Endothelial cell of umbilical vein (primary cell): Measurements from ENCODE around the gene P4HB. TPM values are rescaled to one million over a fixed set of nuclear protein-coding genes. Genes with fewer than 3 reads are reported as not detected.

Experiments
- BruUV-seq: library from RNA; stranded (reverse); fragments of 400-500 nt; replicated peaks from 2 replicates; lab custom pipeline; 2021; lab: Mats Ljungman, UMichigan
- CTCF ChIA-PET: fragments of 300-600, 350-600 bp; sonication (Branson Sonifier 250); formaldehyde crosslinking; loops from one replicate; lab custom pipeline; 2021; ENCODE audit warnings: antibody characterized with exemption, inconsistent platforms; lab: Charles Lee
- POLR2A ChIA-PET: fragments of 300-600, 350-600 bp; sonication (Branson Sonifier 250); formaldehyde crosslinking; loops from one replicate; lab custom pipeline; 2021; ENCODE audit warnings: antibody characterized with exemption, inconsistent platforms; lab: Charles Lee
- DNase-seq: peaks from one replicate; pipeline ENCODE4 v3.0.0-alpha.2; 2011; ENCODE audit warnings: low read depth, low spot score
- FAIRE-seq: peaks from 2 replicates; lab custom pipeline; 2011; peaks lifted over from hg19 to GRCh38; lab: Jason Lieb, UNC
- H2AFZ ChIP-seq: 2 replicates; pipeline ENCODE4 v1.6.0; 2012; ENCODE audit warnings: low read depth, low read length, control low read depth, inconsistent platforms
- H3K27ac ChIP-seq: 2 replicates; pipeline ENCODE4 v1.5.1; 2011; ENCODE audit warnings: low read depth, mild to moderate bottlenecking, control low read depth, low read length, moderate library complexity; ENCODE audit not compliant: insufficient read depth
- H3K27me3 ChIP-seq, 2 experiments: 2 replicates each; pipeline versions ENCODE4 v1.6.0 to v1.6.1; 2011; ENCODE audit warnings: low read length in 2 of 2, mixed read lengths in 1 of 2; ENCODE audit not compliant: control insufficient read depth in 2 of 2, insufficient read depth in 2 of 2
- H3K36me3 ChIP-seq, 2 experiments: 2 replicates in 1 of 2; 3 replicates in 1 of 2; pipeline ENCODE4 v1.5.1; 2011; ENCODE audit warnings: low read length in 2 of 2, mild to moderate bottlenecking in 1 of 2, moderate library complexity in 1 of 2; ENCODE audit not compliant: control insufficient read depth in 2 of 2, insufficient read depth in 2 of 2; ENCODE audit errors: extremely low read depth in 1 of 2
- H3K4me1 ChIP-seq: 3 replicates; pipeline ENCODE4 v1.5.1; 2011; ENCODE audit warnings: mild to moderate bottlenecking, low read length; ENCODE audit not compliant: control insufficient read depth, insufficient read depth; ENCODE audit errors: extremely low read depth
- H3K4me2 ChIP-seq: 2 replicates; pipeline ENCODE4 v1.6.1; 2011; ENCODE audit warnings: low read length, control low read depth, mixed read lengths; ENCODE audit not compliant: insufficient read depth
- H3K4me3 ChIP-seq, 3 experiments: fragments of 200-600 bp in 1 of 3; sonication (generic), shearing (Covaris generic) in 1 of 3; replicated peaks in 1 of 3; 2 replicates each; pipeline ENCODE4 v1.5.1; 2011 to 2016; ENCODE audit warnings: control low read depth in 3 of 3, low read length in 3 of 3, mild to moderate bottlenecking in 2 of 3, inconsistent platforms in 1 of 3, low read depth in 1 of 3, moderate library complexity in 1 of 3; ENCODE audit not compliant: insufficient read depth in 1 of 3
- H3K79me2 ChIP-seq: 2 replicates; pipeline ENCODE4 v1.6.0; 2012; ENCODE audit warnings: low read length, inconsistent platforms; ENCODE audit not compliant: control insufficient read depth, insufficient read depth
- H3K9ac ChIP-seq: replicated peaks from 2 replicates; pipeline ENCODE3; 2011; ENCODE audit warnings: low read length, control low read depth; ENCODE audit not compliant: insufficient read depth; ENCODE audit errors: extremely low read depth
- H3K9me1 ChIP-seq: replicated peaks from 3 replicates; pipeline ENCODE4 v1.6.0; 2011; ENCODE audit warnings: mild to moderate bottlenecking, low read length; ENCODE audit not compliant: control insufficient read depth, insufficient read depth; ENCODE audit errors: extremely low read depth
- H3K9me3 ChIP-seq: replicated peaks from 2 replicates; pipeline ENCODE4 v1.5.1; 2012; ENCODE audit warnings: low read length, inconsistent platforms; ENCODE audit not compliant: control insufficient read depth, insufficient read depth
- H4K20me1 ChIP-seq: replicated peaks from 2 replicates; pipeline ENCODE3; 2011; ENCODE audit warnings: mild to moderate bottlenecking, low read length; ENCODE audit not compliant: control insufficient read depth, insufficient read depth; ENCODE audit errors: extremely low read depth
- EZH2 ChIP-seq: IDR thresholded peaks from 2 replicates; pipeline ENCODE4 v1.6.1; 2012; ENCODE audit warnings: borderline replicate concordance, low read depth, mild to moderate bottlenecking, moderate library complexity, low read length, inconsistent platforms; ENCODE audit not compliant: severe bottlenecking
- GATA2 ChIP-seq: IDR thresholded peaks from 2 replicates; pipeline ENCODE4 v1.7.0; 2011; ENCODE audit warnings: low read depth, mild to moderate bottlenecking, moderate library complexity, mixed read lengths, low read length; ENCODE audit not compliant: insufficient read length, insufficient read depth
- JUN ChIP-seq: IDR thresholded peaks from 2 replicates; pipeline ENCODE4 v1.6.1; 2011; ENCODE audit warnings: borderline replicate concordance, low read depth; ENCODE audit not compliant: insufficient read length, insufficient read depth
- MAX ChIP-seq: IDR thresholded peaks from 2 replicates; pipeline ENCODE4 v1.6.1; 2011; ENCODE audit not compliant: insufficient read depth, insufficient read length
- MYC ChIP-seq: IDR thresholded peaks from one replicate; pipeline ENCODE4 v1.6.1; 2011; ENCODE audit warnings: mild to moderate bottlenecking, low read depth, low read length
- POLR2A ChIP-seq: IDR thresholded peaks from 2 replicates; pipeline ENCODE4 v1.6.1; 2012; ENCODE audit warnings: low read depth, mild to moderate bottlenecking, control low read depth, low read length
- POLR2AphosphoS5 ChIP-seq: IDR thresholded peaks from 2 replicates; pipeline ENCODE4 v1.6.1; 2012; ENCODE audit warnings: low read depth, mild to moderate bottlenecking, control low read depth, low read length, moderate library complexity; ENCODE audit not compliant: insufficient read depth
- dilution Hi-C: fragments of 300-500 bp; cut with MboI; formaldehyde crosslinking; loops from one replicate; pipeline ENCODE4 v1.15.0; 2019; ENCODE audit warnings: low sequenced_read_pairs; ENCODE audit not compliant: extremely low pct_ligation_motif_present
- intact Hi-C: fragments of 100-400 bp; cut with micrococcal nuclease; formaldehyde crosslinking; loops from one replicate; pipeline ENCODE4 v1.10.0; 2022
- polyA plus RNA-seq, 4 experiments: library from polyadenylated mRNA; depleted of rRNA in 3 of 4; stranded (reverse) in 3 of 4; unstranded in 1 of 4; fragments of >200 nt; gene quantifications; 2 replicates each; pipeline versions ENCODE4 v1.2.1 to v1.2.3, GENCODE V29; 2011 to 2012; ENCODE audit warnings: missing spikeins in 1 of 4
- total RNA-seq: library from RNA; stranded (reverse); gene quantifications from 2 replicates; pipeline ENCODE4 v1.2.3, GENCODE V29; 2021
- TF ChIP-seq, protein P1 (sequence below), 2 donors: IDR thresholded peaks; 1 replicate in 1 of 2; 2 replicates in 1 of 2; pipeline ENCODE4 v1.5.1; 2011; ENCODE audit warnings: low read length in 2 of 2, mild to moderate bottlenecking in 2 of 2, moderate library complexity in 2 of 2, control low read depth in 1 of 2, inconsistent platforms in 1 of 2, low read depth in 1 of 2; ENCODE audit not compliant: insufficient read depth in 1 of 2; ENCODE audit errors: extremely low read depth in 1 of 2

Gene P4HB
- total and polyA plus RNA-seq, 2 donors (not counting 3 experiments of a cell fraction or from before 2014, with no cell fraction given): 201 to 988 TPM

DNA sequence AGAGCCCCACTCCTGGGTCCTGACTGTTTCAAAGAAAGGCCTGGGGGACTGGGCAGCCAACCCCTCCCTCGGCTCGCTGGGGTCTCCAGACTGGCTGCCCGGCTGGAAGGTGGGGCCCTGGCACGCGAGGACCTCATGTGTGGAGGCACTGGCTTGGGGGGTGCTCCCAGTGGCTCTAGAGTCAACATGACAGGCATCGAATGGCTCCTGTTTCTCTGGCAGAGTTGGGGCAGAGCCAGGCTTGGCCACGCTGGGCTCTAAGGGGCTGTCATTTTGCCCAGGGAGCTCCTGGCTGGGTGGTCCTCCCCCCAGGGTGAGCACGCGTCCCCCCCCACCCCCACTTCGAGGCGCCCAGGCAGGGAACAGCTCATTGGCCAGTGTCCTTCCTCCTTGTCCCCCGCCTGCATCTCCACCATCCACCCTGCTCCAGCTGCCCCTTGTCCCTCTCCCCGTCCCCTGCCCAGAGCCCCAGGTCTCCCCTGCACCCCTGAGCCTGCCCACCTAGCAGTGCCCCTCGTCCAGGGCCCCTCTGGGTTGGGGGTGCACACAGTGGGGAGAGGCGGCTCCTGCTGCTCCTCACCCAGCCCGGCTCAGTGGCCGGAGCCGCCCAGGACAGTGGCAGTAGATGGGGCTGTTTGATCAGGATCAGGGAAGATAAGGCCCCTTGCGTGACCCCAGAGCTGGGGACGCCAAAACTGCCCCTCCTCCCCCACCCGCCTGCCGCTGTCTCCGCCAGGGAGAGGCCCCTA lies 53.7 kb downstream of the P4HB start:
- ChIA-PET POLR2A (no interaction called here), CTCF (interaction anchor here (0.5 to 2.3 kb wide), 4 partner anchors 12 to 32 kb away, joined by 3 to 9 read pairs (median 4); partner anchors contain the start of gene MCRIP1)
- Histone ChIP-seq H3K9me3 (no peaks in the 10 kb centered on the region), H4K20me1 (no peaks in the 10 kb centered on the region), H3K4me2 (no peak overlapping the region), H3K27ac (no peak overlapping the region), H3K9ac (no peak overlapping the region), H3K36me3 (no peaks in the 10 kb centered on the region), H3K4me3 (no peak overlapping the region), H2AFZ (no peak overlapping the region), H3K79me2 (no peaks in the 10 kb centered on the region), H3K4me1 (no peaks in the 10 kb centered on the region), H3K9me1 (no peaks in the 10 kb centered on the region), H3K27me3 (peaks cover 25 to 34% of the 10 kb centered on the region in 2 experiments)
- DNase-seq: no peak
- dilution Hi-C loops: no loop called here
- no peak for TF ChIP-seq MAX
- no peak for TF ChIP-seq POLR2AphosphoS5
- TF ChIP-seq, protein P1, sequence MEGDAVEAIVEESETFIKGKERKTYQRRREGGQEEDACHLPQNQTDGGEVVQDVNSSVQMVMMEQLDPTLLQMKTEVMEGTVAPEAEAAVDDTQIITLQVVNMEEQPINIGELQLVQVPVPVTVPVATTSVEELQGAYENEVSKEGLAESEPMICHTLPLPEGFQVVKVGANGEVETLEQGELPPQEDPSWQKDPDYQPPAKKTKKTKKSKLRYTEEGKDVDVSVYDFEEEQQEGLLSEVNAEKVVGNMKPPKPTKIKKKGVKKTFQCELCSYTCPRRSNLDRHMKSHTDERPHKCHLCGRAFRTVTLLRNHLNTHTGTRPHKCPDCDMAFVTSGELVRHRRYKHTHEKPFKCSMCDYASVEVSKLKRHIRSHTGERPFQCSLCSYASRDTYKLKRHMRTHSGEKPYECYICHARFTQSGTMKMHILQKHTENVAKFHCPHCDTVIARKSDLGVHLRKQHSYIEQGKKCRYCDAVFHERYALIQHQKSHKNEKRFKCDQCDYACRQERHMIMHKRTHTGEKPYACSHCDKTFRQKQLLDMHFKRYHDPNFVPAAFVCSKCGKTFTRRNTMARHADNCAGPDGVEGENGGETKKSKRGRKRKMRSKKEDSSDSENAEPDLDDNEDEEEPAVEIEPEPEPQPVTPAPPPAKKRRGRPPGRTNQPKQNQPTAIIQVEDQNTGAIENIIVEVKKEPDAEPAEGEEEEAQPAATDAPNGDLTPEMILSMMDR (IDR thresholded peaks at IDR 0.05; ENCODE audit: extremely low read depth in 1 of 2, insufficient read depth in 1 of 2, low read depth in 1 of 2, low read length in 2 of 2): no peak
- no peak for TF ChIP-seq POLR2A
- TF ChIP-seq EZH2: no peak
- TF ChIP-seq JUN: no peak
- no peak for TF ChIP-seq MYC
- no peak for TF ChIP-seq GATA2
- no peak for FAIRE-seq
- BruUV-seq: no TSS peak
- intact Hi-C loops: no loop called here
